Measurements from ENCODE around the gene ANGEL1.
A peak's percentile ranks its signal among the peaks of the same experiment; 100 is the strongest.

The ANGEL1 gene

DNA sequence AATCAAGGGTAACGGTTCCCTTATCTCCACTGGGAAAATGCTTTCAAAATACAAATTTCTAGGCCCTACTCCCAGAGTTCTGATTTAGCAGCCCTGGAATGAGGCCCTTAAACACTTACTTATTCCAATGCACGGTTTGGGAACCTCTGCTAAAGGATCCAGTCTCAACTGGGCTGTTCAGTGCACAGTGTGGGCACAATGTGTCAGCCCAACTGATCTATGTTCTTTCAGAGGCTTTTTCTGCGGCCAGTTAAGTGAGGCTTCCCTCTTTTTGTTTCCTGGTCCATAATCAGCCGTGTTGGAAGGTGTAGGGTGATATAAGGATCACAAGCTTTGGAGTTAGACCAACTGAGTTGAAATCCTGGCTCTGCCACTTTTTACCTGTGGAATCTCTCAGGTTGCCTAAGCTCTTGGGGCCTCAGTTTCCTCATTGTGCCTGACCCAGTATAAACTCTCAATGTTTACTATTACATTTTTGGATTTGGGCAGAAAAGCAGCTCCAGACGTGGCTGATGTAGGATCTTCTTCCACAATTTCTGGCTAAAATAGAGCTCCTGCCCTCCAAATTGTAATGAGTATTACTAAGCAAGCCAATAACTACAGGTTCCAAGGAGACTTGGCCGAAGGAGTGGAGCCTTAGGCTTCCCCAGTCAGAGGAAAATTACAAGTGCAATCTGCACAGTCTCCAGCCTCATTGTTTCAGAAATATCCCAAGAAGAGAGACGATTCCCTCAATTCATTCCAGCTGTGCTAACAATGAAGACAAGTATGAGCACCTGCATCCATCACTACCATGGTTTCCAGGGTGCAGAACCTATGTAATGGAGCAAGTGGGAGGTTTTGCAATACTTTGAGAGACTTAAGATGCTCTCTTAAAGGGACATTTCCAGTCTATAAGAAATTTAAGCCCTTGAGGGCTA, 2.3 kb upstream of the ANGEL1 start:
- DNase-seq = no peak

DNA sequence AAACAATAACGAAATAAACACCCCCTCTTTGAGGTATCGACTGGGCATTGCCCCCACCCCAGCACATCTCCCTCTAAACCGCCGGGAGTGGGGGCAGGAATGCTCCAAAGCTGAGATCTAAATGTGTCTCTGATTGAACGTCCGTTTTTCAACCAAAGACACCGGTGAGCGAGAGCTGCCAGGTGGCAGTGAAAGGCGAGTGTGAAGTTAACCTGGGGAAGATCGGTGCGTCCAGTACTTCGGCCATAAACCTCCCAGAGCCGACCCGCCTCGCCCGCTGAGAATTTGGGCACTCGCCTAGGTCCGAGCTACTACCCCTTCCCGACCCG, 625 bp downstream of the ANGEL1 start:
- peak; percentile 2 for DNase-seq

DNA sequence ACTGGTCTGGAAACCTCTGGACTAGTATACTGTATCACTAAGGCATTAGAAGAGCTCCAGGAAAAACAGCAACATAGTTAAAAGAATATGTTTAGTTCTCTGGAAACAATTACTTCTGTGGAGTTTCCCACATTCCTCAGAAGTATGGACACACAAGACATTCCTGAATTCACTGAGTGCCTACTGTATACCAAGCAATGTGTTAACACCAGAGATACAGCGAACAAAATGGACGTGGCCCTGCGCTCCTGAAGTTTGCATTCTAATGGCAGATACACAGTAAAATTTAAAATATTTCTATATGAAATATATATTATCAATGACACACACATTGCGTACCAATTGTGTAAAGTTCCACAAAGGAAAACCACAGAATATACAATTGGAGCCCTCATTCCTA, 1.1 kb downstream of the ANGEL1 start:
- DNase-seq = no peak

DNA sequence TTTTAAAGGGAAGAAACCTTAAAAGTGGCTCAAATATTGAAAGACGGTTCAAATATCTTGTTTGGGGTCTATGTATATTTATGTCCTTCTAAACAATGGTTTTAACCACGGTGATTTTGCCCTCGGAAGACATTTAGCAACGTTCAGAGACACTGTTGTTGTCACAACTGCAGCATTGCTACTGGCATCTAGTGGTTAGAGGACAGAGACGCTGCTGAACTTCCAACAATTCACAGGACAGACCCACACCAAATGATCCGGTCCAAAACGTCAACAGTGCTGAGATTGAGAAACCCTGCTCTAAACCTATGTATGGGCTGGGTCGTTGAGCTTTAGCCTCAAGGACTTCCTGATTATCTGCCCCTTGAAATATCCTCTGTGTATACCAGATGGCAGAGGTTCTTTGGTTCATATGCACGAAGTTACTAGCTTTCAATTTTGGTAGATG, 1.7 kb downstream of the ANGEL1 start:
- no peak for DNase-seq

DNA sequence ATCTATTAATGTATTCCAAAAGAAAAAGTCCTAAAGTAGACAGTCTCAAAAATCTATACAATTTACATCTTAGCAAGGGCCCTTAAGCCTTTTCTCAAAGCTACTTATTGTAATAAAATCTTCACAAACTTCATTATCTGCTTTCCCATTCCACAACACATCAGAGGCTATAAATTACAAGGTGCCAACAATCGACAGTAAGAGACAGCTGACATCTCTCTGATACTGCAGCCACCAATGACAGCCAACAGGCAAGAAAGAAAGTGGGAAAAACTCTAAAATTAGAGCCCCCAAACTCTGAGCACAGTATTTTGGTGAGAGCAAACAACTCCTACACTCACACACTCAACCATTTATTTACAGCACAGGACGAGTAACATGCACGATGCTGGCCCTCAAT, 2.2 kb downstream of the ANGEL1 start:
- no peak for DNase-seq

DNA sequence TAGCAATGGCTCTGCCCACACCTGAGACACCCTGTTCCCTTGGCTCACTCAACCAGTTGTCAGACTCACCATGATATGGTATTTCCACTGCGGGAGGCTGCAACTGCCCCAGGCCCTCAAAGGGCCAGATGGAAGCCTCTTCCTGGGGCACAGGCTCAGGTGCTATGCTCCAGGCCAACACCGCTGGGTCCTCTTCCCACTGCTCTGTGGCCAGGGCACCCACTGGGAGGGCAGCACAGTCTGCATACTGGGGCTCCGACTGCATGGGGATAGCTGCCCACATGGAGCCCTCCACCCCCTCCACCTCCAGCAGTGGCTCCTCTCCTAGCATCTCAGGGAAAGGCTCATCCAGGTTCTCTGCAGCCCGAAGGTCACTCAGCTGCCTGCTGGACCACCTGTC, 3.7 kb downstream of the ANGEL1 start:
- DNase-seq = no peak

DNA sequence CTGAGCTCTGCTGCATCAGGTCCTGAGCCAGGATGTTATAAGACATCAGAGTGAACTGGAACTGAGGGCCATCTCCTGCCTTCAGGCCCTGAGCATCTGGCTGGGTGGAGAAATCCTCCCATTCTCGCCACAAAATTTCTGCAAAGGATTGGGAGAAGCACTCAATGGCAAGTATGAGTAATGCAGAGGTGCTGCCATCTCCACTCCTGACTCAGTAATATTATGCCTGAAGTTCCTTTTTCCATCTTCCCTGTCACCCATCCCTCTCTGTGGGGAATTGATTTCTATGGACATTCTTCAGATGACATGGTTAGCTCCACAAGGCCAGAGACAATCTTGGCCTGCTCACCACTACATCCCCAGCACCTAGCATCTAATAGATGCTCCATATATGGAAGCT, 4.7 kb downstream of the ANGEL1 start:
- no peak for DNase-seq

DNA sequence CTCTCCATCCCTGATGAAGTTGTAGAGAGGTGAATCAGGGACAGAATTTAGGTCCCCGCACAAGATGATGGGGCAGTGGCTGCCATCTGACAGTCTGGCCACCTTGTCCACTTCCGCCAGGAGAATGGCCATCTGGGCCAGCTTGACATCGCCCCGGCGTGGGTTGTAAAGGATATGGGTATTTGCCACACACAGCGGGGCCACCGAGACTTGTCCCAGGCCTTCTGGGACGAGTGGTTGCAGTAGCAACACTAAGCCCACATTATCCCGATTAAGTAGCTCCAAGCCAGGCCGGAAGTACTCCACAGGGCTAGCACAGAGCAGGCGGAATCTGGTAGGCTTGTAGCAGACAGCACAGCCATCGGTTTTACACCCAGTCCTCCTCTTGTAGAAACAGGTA, 6.2 kb downstream of the ANGEL1 start:
- DNase-seq = no peak

DNA sequence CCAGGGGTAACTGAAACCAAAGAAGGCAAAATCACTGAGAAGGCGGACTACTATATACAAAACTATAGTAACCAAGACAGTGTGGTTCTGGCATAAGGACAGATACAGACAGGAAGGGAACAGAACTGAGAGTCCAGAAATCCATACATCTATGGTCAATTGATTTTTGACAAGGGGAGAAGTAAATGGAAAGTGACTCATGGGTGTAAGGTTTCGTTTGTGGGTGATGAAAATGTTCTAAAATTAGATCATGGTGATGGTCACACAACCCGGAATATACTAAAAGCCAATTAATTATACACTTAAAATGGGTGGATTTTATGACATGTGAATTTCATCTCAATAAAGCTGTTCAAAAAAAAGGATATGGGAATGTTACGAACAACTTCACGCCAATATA, 18.7 kb downstream of the ANGEL1 start:
- DNase-seq = no peak

DNA sequence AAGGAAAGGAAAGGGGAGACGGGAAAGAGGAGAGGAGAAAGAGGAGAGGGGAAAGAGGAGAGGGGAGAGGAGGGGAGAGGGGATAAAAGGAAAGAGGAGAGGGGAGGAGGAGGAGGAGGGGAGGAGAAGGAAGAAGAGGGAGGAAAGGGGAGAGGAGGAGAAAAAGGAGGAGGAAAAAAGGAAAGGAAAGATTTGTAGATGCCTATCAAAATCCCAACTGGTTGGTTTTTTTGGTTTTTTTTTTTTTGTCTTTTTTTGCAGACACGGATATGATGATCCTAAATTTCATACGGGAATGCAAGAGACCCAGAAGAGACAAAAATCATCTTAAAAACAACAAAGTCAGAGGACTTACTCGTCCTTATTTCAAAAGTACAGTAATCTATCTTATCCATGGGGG, 19.4 kb downstream of the ANGEL1 start:
- no peak for DNase-seq

DNA sequence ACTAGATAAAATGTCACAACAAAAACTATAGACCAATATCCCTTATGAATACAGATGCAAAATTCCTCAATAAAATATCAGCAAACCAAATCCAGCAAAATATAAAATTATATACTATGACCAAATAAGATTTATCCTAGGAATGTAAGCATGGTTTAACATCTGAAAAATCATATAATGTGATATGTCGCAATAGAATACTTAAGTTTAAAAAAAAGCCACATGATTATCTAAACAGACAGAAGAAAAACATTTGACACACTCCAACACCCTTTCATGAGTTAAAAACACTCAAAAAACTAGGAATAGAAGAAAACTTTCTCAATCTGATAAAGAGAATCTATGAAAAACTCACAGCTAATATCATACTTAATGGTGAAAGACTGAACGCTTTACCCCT, 20.3 kb downstream of the ANGEL1 start:
- DNase-seq = no peak

DNA sequence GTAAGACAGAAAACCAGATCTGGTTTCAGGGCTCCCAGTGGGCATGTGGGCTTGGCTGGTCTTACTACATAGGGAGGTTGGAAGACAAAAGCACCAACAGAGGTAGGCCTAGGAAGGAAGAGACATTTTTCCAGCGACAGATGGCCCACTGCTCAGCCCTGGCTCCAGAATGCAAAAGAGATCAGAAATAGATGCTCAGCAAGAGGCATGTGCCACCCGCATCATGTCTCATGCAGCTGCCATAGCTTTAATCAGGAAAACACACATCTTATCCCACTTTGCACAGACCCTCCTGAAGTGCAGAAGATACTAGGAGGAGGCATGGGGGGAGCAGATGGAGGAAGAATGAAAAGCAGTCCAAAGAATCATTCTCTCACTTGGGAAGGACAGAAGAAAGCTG, 26.1 kb downstream of the ANGEL1 start:
- no peak for DNase-seq

DNA sequence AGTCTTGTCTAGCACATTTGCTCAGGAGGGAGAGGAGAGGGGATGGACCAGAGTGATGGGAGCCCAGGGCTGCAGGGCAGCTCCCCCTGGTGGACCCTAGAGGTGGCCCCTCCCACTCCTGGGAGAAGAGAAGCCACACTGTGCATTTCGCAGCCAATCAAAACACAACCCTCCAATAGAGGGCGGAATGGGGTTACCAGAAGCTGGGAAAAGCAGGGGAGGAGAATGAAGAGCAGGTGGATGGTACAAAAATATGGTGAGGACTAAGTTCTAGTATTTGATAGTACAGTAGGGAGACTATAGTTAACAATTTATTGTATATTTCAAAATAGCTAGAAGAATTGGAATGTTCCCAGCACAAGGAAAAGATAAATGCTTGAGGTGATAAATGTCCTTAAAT, 27.8 kb downstream of the ANGEL1 start:
- peak; percentile 49 for DNase-seq

DNA sequence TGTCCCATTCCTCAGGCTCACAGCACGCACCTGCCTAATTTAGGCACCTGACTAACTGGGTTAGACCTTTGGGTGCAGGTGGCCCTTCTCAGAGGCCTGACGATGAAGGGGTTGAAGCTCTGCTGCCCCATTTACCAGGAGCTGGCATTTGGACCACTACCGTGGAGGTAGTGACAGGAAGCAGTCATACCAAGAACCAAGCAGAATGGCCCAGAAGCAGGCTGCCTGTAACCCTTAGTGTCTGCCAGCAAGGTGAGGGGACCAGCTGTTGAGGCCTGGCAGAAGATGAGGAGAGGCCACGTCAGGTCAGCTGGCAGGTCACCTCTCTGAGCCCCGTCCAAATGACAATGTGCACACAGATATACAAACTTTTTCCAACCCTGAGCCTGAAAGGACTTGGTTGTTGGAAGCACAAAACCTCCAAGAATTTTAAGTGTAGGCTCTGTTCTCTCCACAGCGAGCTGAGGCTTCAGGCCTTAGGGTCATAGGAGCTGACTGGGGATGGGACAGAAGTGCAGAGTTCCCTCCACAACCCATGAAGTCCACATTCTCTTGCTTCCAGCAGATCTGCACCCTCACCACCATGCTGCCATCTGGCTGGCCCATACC, 28.3 kb downstream of the ANGEL1 start:
- DNase-seq = no peak

DNA sequence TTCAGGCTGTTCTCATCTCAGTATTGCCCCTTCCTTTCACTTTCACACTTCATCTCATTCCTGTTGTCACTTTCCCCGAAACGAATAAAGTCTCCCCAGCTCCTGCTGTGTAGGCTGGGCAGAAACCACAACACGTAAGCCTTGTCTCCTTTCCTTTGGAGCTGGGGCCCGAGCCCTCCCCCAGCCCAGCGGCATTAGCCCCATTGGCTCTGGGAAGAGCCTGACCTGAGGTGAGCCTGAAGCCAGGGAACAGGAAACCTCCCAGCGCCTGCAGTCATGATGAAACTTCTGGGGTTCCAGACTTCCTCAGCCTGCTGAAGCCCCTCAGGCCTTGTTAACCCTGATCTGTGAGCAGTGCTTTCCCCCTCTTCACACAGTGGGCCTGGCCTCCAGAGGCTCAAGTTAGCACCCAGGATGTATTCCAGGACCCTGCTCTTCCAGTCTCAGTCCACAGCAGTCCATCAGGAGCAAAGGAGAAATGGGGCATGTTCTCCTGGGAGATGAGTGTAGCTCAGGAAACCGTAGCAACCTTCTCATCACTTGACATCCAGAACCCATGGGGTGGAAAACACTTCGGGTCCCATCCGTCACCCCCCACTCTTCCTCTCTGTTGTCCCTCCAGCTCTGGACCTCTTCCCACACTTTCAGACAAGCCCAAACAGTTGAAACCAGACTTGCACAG, 29.7 kb downstream of the ANGEL1 start:
- DNase-seq = no peak

DNA sequence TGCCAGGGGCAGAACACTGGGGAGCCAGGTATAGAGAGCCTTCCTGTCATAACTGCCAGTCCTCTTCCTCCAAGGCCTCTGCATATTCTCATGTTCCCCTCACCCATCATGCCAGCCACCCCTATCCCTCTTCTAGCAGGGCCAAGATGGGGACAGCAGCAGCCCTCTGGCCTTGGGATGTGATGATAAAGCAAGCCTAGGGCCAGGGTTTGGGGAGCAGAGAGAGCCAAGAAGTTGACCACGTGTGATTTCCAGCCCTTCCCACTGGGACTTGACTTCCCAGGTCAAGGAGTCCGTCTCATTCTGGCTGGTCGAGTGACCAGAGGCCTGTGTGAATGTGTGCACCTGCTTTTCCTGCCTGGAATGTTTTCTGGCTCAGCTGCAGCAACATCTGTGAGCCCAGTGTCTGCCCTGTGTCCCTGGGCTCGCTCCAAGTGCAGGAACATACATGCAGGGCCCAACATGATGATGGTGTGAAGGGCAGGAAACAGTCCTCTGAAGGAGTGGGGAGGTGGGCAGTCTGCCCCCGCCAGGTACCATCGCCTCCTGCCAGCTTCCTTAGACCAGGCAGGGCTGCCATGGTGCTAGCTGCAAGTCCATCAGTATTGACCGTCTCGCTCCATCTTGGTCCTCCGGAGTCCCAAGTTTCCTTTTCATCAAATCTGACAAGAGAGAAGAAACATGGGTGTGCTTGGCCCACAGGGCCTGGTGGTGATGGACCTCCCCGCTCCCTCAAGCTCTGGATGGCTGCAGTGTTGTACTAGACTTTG, 30.4 kb downstream of the ANGEL1 start:
- DNase-seq = no peak

DNA sequence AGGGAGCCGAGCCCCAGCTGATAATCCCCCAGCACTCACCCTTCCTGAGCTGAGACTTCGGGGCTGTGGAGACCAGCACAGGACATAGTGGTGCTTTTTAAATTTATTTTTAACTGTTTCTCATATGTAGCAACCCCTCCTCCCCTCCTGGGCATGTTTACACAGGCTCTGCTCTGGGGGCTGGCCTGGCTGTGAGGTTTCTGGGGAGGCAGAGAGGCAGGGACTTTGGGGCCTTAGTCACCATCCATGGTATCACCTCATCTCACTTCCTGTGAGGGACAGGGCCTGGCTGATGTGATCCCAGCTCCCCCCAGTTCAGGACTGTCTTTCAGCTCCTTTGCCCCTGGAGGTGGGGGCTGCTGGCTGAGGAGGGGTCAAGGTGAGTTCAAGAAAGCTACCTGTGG, 31.0 kb downstream of the ANGEL1 start:
- no peak for DNase-seq

DNA sequence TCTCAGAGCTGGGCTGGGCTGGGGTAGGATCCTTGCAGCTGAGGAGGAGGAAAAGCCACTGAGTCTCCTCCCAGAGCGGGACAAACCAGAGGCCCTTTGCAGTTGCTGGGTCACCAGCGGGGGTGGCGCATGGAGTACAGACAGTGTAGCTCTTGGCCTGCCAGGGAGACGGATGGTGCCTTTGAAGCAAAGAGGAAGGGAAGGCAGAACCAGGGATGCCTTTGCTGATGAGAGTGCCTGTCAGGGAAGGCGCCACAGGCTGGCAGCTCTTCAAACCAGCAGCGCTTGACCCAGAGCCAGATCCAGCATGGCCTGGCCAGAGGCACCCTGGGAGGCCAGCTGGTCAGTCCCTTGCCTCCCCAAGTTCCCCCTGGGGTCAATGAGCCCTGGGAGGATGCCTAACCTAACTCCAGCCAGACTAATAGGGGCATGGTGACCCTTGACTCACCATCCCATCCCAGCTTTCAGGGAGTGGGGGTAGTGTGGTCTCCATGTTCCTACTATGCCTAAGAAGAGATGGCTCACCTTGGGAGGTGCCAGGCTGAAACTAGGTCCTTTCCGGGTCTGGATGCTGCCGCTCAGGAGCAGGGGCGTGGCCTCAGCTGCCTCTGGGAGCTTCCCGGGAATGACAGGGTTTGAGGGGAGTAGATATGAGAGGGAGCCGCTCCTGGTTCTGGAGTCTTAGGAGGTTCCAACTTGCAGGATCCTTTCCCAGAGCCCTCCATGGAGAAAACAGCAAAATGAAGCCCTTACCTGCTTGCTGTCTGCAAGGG, 31.6 kb downstream of the ANGEL1 start:
- no peak for DNase-seq

DNA sequence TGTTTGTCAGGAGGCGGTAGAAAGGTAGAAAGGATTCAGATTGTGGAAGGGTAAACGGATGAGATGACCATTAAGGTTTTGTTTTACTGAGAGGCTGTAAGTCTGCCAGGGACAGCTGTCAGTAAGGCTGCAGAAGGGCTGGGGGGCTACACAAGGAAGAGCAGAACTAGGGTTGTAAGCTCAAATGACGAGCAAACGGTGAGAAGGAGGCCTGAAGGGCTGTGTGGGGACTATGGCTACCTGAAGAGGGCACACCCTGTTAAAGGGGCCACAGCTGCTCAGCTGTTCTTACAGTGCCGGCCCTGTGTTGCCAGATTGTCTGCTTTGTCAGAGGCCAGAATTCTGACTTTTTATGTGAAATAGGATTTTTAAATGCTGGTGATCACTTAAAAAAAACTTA, 32.3 kb downstream of the ANGEL1 start:
- DNase-seq = no peak

DNA sequence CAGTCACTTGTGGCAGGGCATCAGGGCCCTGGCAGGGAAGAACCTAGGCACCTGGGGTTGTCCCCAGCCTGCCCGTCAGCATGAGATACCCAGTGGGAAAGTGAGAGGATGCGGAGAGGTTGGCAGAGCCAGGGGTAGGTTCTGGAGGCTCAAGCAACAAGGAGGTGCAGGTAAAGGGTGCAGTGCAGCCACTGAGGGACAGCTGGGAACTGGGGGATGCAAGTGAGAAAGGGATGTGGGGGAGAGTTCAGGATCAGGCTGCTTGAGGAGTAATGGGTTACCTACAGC, 32.7 kb downstream of the ANGEL1 start:
- no peak for DNase-seq

DNA sequence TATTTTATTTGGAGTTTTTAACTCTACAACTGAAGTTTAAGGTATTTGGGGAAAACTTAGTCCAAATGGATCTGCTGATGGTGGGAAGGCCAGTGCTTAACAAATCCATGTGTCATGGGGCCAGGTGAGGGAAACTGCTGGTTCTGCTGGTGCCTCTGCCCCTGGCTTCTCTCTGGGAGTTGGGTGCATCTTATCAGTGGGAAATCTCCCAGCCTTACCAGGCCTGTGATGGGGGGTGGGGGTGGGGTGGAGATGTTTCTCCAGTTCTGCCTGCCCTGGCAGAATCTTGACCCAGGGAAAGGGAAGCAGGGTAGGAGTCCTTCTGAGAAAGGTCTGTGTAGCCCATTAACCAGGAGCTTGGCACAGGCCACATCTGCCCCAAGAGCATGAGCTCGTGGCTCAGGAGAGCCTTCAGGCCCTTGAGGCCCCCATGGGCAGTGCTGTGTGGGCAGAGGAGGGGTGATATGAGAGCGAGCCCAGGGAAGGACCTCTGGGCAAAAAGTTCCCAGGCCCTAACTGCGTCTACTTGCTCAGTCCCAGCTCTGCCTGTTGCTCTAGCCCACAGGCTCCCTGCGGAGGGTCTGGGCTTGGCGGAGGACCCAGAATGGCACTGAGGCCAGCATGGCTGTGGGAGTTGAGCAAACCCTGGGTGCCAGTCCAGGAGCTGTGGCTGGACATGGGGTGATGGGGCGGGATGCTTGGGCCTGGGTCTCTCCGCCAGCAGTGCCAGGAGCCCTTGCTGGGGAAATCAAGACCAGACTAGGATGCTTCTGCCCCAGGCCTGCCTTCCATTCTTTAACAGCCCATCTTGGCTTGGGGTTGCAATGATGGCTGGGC, 33.2 kb downstream of the ANGEL1 start:
- no peak for DNase-seq

All from activated effector memory CD4-positive, alpha-beta T cell treated with Interleukin-2 at 50 U/mL for 16 hours (primary cell).